ENCODE data around the gene TRIM74.
"Not testable (repeated sequence)": the region's sequence is repeated elsewhere in the genome, so short reads cannot be mapped to it uniquely, and the experiment has no call there.

GRCh38 chr7:72944937-72945336, 24.3 kb downstream of the TRIM74 start:
- TF ChIP-seq CTCF (IDR thresholded peaks at IDR 0.05; ENCODE audit: insufficient read depth, low read length, poor library complexity, severe bottlenecking); EZH2phosphoT487 (conservative IDR thresholded peaks at IDR 0.05; ENCODE audit: low read length): not testable (repeated sequence)
